Adrenal gland (tissue), 5 donors: ENCODE data around the gene SYMPK.

Experiments used
- CTCF ChIP-seq, 6 experiments: fragments of 450-650 bp in 4 of 6; fragments of 200-600 bp in 2 of 6; sonication (generic) in 1 of 6; IDR thresholded peaks; 1 replicate in 5 of 6; 2 replicates in 1 of 6; pipeline versions ENCODE4 v1.5.1 to v1.8.0; 2016 to 2021; ENCODE audit warnings: antibody characterized with exemption in 6 of 6, mild to moderate bottlenecking in 2 of 6, moderate library complexity in 1 of 6
- POLR2A ChIP-seq, 2 donors: fragments of 450-650 bp; IDR thresholded peaks; one replicate each; pipeline ENCODE4 v1.6.1; 2017; ENCODE audit warnings: antibody characterized with exemption in 2 of 2, mild to moderate bottlenecking in 2 of 2, moderate library complexity in 1 of 2
- donor health status: DM: no; HTN: no; CAD: no.

GRCh38 chr19:45879055-45879454, 16.1 kb upstream of the SYMPK start:
- TF ChIP-seq CTCF (IDR thresholded peaks at IDR 0.05): no peak
- TF ChIP-seq POLR2A (IDR thresholded peaks at IDR 0.05): no peak
